Colonic mucosa (tissue), 4 donors: ENCODE results near the gene HNF1B. TPM values are rescaled to one million over a fixed set of nuclear protein-coding genes. Genes with fewer than 3 reads are reported as not detected.

Source experiments
- DNase-seq: peaks from one replicate; pipeline ENCODE4 v3.0.0-alpha.2; 2020
- H3K27ac ChIP-seq: fragments of 200-600 bp; one replicate; pipeline ENCODE4 v1.8.0; 2021
- H3K27me3 ChIP-seq: fragments of 200-600 bp; one replicate; pipeline ENCODE4 v1.8.0; 2021
- H3K36me3 ChIP-seq: fragments of 200-600 bp; one replicate; pipeline ENCODE4 v1.8.0; 2021
- H3K4me1 ChIP-seq: fragments of 200-600 bp; one replicate; pipeline ENCODE4 v1.8.0; 2021; ENCODE audit warnings: mild to moderate bottlenecking
- H3K4me3 ChIP-seq: fragments of 200-600 bp; one replicate; pipeline ENCODE4 v1.8.0; 2021
- H3K9ac ChIP-seq, 2 donors: one replicate each; pipeline ENCODE4 v1.7.0; 2013; ENCODE audit warnings: control low read depth in 2 of 2, low read depth in 2 of 2, low read length in 2 of 2
- H3K9me3 ChIP-seq: fragments of 200-600 bp; one replicate; pipeline ENCODE4 v1.8.0; 2021
- CTCF ChIP-seq: fragments of 200-600 bp; IDR thresholded peaks from one replicate; pipeline ENCODE4 v1.8.0; 2022; ENCODE audit warnings: antibody characterized with exemption, mild to moderate bottlenecking
- intact Hi-C: fragments of 100-400 bp; cut with DNase I; formaldehyde crosslinking; loops from one replicate; pipeline ENCODE4 v1.14.1; 2022
- total RNA-seq, 2 donors: library from RNA; stranded (reverse); fragmentation: NEBNext Ultra II Directional in 1 of 2; extraction: Animal tissue kit (Norgen Biotek cat#: 25700) in 1 of 2; gene quantifications; one replicate each; pipeline ENCODE4 v1.2.1, GENCODE V29; 2021
- donor health status: healthy.
- donor health status: DM: no; HTN: no; CAD: no.
- donor health status: DM: no; HTN: no; CAD: no.

HNF1B gene
- total RNA-seq, 2 donors from 2014 or later: 28.0 to 34.8 TPM

GRCh38 chr17:37742116-37742761, 2.6 kb downstream of the HNF1B start:
- Histone ChIP-seq H3K36me3 (no peaks in the 10 kb centered on the region), H3K27ac (peak overlapping the region; percentile 69), H3K4me1 (peaks cover 5% of the 10 kb centered on the region), H3K27me3 (peaks cover 29% of the 10 kb centered on the region), H3K9me3 (no peaks in the 10 kb centered on the region), H3K4me3 (peak overlapping the region; percentile 49), H3K9ac (peak overlapping the region; percentile 81 to 94)
- no peak for TF ChIP-seq CTCF
- no peak for DNase-seq
- intact Hi-C loops: no loop called here

- H3K27me3 ChIP-seq: peaks cover 29% of the 10 kb centered on the region
- H3K9ac ChIP-seq: peak overlapping the region; percentile 81 to 94
- TF ChIP-seq CTCF: no peak
- intact Hi-C loops: no loop called here
- peaks cover 5% of the 10 kb centered on the region for H3K4me1 ChIP-seq
- H3K9me3 ChIP-seq: no peaks in the 10 kb centered on the region
- no peaks in the 10 kb centered on the region for H3K36me3 ChIP-seq
- H3K27ac ChIP-seq: peak overlapping the region; percentile 69
- peak; percentile 49 for DNase-seq
- H3K4me3 ChIP-seq: peak overlapping the region; percentile 49
Observed at GRCh38 chr17:37741341-37742115, 3.3 kb downstream of the HNF1B start.

GRCh38 chr17:37740915-37741314, 3.9 kb downstream of the HNF1B start:
- no peak for TF ChIP-seq CTCF
- H3K4me3 ChIP-seq: peak overlapping the region; percentile 49

GRCh38 chr17:37737971-37738370, 6.9 kb downstream of the HNF1B start:
- Histone ChIP-seq H3K27ac (no peak overlapping the region), H3K4me3 (no peak overlapping the region), H3K9ac (no peak overlapping the region), H3K9me3 (no peaks in the 10 kb centered on the region), H3K4me1 (peaks cover 5% of the 10 kb centered on the region), H3K36me3 (no peaks in the 10 kb centered on the region), H3K27me3 (peaks cover 21% of the 10 kb centered on the region)
- intact Hi-C loops: no loop called here
- TF ChIP-seq CTCF: no peak
- DNase-seq: no peak

More at GRCh38 chr17:37740915-37741314, 3.9 kb downstream of the HNF1B start:
- Histone ChIP-seq H3K27ac (no peak overlapping the region), H3K9ac (no peak overlapping the region), H3K9me3 (no peaks in the 10 kb centered on the region), H3K27me3 (peaks cover 29% of the 10 kb centered on the region), H3K4me1 (peaks cover 5% of the 10 kb centered on the region), H3K36me3 (no peaks in the 10 kb centered on the region)
- no peak for DNase-seq
- intact Hi-C loops: no loop called here

- no peak for TF ChIP-seq CTCF
- H3K27ac ChIP-seq: no peak overlapping the region
Observed at GRCh38 chr17:37737081-37737480, 7.8 kb downstream of the HNF1B start.

More at GRCh38 chr17:37737081-37737480, 7.8 kb downstream of the HNF1B start:
- Histone ChIP-seq H3K27me3 (peaks cover 14% of the 10 kb centered on the region), H3K36me3 (no peaks in the 10 kb centered on the region), H3K9ac (no peak overlapping the region), H3K4me1 (peaks cover 5% of the 10 kb centered on the region), H3K9me3 (no peaks in the 10 kb centered on the region), H3K4me3 (no peak overlapping the region)
- DNase-seq: no peak
- intact Hi-C loops: no loop called here
